NK-92 (cell line): ENCODE results near the gene INSYN2A.

ENCODE experiments used
- DNase-seq: peaks from one replicate; lab custom pipeline; 2025; ENCODE audit not compliant: unreplicated experiment; lab: John Stamatoyannopoulos, UW

Gene INSYN2A, protein sequence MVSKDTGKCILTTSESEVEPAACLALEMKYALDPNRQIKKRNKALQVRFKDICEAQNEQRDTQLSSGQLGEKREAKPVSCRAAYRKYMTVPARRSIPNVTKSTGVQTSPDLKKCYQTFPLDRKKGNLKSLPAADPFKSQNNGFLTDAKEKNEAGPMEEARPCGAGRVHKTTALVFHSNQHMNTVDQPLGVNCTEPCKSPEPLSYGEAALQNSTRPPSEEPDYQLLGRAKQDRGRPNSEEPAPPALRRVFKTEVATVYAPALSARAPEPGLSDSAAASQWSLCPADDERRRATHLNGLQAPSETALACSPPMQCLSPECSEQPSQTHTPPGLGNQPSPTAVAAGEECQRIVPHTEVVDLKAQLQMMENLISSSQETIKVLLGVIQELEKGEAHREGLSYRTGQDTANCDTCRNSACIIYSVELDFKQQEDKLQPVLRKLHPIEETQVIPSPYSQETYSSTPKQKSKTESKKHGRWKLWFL

DNA sequence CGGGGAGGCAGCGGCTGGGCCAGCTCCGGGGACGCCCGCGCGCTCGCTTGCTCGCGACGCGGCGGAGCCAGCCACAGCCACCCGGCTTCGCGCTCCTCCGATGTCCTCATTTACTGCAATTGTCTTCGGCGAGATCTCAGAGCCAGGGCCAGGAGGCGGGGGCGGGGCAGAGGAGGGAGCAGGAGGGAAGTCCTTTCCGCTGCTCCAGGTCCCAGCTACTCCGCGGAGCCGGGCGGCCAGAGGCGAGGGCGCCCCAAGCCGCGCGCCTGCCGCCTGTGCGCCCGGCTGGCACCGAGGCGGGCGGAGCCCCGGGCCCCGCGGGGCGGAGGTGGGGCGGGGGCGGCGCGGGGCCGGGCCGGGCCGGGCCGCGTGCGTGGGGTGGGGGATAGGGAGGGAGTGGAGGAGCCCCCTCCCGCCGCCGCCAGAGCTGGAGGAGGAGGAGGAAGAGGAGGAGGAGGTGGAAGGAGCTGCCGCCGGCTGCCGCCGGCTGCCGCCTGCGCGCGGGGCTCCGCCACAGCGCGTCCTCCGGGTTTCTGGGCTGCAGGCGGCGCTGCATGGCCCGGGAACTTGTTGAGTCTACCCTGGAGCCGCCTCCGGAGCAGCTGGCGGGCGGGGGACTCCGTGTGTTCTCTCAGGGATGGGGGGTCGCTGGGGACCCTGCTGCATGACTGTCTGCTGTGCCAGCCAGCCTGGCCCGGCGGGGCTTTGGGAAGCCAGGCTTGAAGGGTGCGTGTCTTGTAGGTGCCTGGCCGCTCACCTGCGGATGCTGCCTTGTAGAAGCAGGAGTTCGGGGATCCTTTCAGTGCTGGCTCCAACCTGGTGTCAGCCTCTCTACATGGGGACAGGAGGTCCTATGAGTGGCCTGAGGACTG lies at the start of gene INSYN2A:
Gene INSYN2A, minus strand, starts transcription at position 310 of the 872 bp plus-strand sequence. CDS start 20,196 bp downstream, outside the sequence.
- DNase-seq = no peak

DNA sequence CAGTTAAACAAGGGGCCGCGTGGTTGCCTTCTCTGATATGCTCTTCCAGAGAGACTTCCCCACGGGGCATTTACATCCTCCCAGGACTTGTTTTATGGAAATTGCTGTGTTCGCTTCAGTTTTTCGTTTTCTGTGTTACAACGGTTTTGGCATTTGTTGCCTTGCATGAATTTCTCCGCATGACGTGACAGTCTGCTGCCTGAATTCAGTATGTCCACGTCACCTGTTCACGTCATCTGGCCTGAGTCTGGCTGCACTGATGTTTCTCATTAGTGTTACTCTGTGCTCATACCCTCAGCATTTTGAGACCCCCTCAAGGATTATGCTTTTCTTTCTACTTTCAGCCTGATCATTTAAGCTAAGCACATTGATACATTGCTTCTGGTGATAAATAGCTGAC lies 49.1 kb upstream of the INSYN2A start:
- no peak for DNase-seq

DNA sequence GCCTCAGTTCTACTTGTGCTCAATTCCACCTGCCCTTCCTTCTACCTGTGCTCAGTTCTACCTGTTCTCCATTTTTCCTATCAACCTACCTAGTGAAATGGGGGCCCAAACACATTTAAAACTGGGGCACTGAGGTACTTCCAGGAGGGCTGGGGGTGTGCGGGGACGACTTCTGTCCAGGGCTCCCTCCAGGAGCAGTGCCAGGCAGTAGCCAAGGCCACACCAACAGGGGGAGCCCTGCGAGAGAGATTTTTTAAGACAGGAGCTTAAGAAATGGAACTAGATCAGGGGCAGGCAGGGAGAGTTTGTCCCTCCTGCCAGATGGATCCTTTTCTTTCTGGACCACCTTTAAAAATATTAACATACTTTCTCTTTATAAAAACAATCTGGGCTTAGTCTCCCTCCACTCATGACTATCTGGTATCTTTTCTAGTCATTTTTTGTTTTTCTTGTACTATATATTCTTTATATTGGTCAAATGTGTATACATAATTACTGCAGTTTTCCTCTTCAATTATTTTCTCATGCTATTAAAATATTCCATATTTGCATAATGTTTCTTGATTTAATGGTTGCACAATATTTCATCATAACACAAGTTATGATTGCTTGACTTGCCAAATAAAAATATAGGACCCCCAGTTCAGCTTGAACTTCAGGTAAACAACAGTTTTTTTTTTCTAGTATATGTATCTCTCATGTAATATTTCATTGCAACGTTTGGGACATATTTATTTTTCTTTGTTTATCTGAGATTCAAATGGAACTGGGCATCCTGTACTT lies 47.3 kb upstream of the INSYN2A start:
- DNase-seq = no peak

DNA sequence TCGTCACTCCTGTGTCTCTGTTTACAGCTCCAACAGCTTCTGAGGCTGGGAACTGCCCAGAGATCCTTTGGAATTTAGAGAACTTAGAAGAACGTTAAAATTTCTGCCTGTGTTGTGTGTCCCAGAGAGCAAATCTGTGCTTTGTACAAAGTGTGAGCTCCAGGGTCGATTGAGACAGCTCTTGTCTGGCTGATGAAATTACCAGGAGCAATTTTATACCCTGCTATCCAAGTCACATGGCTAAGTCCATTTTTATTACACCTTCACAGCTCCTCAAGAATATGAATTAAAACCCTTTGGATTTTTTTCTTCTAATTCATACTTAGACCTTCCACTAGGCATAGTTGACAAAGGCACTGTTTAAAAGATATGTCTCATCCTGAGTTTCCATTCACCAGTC lies 46.5 kb upstream of the INSYN2A start:
- DNase-seq = no peak

DNA sequence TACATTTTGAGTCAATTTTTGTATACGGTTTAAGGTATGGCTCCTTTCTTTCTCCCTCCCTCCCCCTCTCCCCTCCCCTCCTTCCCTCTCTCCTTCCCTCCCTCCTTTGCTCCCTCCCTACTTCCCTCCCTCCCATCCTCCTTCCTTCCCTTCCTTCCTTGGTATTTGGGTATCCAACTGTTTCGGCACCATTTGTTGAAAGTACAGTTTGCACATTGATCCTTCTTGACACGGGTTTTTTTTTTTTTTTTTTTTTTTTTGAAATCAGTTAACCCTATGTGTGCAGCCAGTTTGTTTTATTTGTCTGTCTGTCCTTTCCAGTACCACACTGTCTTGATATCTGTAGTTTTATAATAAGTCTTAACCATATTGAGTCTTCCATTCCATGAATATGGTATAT lies 39.9 kb upstream of the INSYN2A start:
- no peak for DNase-seq

DNA sequence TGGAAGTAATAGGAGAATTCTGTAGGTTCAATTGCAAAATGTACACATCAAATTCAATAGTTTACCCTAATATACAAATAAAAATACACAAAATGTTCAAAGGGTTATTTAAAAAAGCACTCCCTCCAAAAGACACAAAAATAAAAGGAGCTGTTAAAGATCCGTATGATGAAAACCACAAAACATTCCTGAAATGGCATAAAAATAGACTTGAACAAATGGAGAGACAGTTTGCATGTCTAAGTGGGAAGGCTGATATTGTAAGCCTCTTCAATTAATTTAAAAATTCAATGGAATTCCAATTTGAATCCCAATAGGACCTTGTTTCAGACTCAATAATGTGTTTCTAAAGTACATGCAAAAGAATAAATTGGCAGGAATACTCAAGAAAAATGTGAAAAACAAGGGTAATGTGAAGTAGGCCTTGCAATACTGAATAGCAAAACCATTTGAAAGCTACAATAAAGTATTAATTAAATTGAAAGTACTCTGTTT lies 38.0 kb upstream of the INSYN2A start:
- DNase-seq = no peak

DNA sequence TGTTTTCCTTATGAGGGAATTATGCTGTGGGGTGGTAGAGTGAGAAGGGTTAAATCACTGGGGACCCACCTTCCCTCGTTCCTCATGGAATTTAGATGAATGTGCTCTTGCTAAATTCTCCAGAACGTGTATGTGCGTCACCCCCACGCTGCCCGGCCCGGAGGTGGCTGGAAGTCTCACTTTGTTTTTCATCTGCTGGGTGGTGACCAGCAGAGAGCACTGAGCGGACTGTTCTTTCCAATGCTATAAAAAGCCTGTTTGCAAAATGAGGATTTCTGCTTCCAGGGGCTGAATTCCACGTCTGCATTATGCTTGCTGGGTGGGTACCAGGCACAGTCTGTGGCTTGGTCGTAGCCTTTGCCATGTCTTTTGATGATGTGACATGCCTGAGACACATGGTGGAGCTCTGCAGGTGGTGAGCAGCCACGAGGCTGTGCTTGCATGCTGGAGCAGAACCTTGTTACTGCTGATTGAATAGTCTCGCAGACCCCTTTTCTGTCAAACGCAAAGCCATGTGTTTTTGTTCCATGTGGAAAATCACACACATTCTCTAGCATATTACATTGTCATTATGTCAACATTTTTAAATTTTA lies 31.9 kb upstream of the INSYN2A start:
- no peak for DNase-seq

DNA sequence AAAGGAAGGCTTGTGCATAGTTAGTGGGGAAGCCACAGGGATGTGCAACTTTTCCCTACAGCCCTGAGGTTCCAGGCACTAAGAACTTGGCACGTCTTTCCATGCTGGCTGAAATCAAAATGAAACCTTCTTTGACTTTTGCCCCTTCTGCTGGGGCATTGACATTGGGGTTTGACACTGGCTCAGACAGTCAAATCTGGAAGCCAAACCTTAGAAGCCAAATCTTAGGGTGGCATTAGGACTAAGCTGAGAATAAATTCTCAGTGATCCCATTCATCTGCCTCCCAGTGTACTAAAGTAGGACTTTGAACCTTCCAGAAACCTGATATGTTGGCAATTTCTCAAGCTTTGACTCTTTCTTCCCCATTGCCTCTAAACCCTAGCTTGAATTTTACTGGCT lies 31.3 kb upstream of the INSYN2A start:
- no peak for DNase-seq

DNA sequence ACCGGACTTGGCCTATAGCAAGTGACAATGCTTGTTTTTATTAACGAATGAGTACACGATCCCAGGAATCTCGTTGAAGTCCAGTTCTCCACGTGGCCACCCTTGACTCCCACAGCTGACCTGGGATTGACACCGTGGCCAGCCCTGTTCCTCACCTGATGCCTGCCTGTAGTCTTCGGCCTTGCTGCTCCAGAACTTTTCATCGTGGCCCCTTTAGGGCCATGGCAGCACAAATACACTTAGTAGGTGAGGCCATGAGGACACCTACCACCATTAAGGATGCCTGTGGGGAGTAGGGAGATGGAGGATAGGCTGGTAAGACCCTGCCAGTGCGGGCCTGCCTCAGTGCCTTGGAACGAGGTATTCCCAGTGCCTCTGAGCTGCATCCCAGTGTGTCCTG lies 30.6 kb upstream of the INSYN2A start:
- DNase-seq = no peak

DNA sequence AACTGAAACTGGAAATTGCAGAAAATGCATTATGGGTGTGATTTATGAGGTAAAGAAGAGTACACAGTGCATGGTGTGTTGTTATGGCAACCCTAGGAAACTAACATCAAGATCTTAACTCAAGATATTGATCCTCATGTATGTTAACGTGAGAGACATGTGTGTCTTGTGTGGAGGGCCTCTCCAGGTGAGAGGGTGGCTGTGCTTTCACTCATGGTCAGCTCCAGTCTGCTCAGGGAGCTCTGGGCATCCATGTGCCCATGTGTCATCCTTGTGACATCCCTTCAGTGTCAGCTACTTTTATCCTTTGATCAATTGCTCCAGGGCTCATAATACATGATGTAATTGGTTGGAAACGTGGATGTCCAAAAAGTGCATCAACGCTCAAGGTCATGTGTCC lies 24.9 kb upstream of the INSYN2A start:
- no peak for DNase-seq

DNA sequence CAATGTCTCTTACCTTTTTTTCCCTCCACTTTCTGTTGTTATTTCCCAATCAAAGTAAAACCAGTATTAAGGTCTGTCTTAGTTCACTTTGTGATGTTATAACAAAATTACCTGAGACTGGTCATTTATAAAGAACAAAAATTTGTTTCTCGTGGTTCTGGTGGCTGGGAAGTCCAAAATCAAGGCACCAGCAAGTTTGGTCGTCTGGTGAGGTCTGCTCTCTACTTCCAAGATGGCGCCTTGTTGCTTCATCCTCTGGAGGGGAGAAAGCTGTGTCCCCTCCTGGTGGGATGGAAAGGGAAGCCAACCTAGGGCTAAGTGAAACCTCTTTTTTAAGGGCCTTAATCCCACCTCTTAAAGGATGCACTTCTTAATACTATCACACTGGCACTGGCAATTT lies 22.3 kb upstream of the INSYN2A start:
- no peak for DNase-seq

DNA sequence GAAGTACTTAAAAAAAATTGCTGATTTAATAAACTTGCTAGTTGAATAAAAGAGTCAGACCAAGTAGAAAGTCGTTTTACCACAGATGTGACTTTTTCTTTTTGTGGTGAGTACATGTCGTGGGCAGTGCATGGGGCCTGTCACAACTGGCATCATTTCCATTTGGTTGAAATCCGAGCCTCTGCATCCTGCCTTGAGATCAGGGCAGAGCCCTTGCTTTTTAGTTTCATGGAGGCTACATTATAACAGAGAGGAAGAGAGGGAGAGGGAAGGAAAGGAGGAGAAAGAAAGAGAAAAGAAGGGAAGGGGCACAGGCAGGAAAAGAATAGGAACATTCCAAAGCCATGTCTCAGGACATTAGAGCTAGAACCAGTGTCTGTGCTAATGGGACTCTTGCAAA lies 20.4 kb upstream of the INSYN2A start:
- DNase-seq = no peak

DNA sequence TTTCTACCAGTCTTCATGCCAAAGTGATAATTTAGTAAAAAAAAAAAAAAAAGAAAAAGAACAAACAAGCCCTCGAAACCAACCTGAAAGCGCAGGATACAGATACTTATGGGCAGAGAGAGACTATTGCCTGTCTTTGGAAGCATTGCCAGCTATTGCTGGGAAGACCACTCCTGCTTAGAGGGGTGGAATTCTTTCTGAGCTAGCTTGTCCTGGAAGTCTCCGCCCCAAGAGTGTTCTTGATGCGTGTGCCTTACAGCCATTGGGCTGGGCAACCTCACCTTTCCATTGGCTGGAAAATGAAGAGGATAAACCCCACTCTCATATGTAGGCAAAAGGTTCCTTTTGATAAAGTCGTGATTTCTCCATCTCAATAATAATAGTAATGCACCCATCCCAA lies 19.9 kb upstream of the INSYN2A start:
- no peak for DNase-seq

DNA sequence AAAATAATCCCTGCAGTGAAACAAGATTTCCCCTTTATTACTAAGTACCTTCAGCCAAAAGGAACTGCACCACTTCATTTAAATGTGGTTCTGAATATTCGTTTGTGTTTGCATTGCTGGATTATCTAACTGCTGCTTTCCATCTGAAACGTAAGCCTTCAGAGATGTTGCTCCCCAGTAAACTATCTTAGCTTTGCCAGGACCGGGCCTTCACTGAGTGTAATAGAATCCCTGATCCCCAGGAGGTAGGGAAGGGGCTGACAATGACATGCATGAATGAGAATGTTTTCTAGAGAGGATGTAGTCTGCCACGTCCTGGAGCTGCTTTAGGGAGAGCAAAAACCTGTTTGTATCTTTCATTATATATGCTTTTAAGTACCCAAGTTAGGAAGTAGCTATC lies 19.5 kb upstream of the INSYN2A start:
- no peak for DNase-seq

DNA sequence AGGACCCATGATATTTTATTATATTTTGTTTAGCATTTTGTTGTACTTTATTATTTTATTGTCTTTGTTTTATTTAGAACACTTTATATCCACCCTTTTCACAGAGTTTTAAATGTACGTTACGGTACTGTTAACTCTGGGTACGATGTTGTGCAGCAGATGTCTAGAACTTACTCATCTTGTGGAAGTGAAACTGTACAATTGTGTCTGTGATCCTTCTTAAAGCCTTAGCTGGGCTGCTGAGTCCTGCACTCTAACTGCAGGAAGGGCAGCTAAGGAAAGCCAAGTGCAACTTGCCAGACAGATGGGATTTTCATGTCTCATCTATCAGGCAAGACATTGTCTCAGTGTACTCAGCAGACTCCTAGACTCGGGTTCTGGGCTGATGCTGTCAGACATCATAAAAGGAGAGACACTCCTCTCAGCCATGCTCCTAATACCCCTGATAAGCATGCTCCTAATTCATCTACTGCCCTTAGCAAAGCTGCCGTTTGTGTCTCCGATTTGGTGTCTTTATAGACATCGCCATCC lies 14.6 kb upstream of the INSYN2A start:
- no peak for DNase-seq

DNA sequence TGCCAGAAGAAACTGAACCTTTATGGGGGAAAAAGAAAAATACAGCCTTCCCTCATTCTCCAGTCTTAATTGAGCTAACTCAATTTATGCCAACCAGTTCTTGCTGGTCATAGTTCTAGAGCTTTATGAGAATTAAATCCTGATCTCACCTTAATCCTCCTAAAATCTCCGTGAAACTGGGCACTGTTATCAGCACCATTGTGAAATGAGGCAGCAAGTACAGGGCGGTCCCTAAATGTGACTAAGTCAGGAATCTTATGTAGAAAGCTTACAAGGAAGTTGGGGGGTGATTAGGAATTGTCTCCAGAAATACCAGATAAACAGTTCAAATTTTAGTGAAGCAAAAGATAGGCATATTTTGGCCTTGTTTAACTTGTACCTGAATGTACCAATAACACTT lies 10.7 kb upstream of the INSYN2A start:
- DNase-seq = no peak

DNA sequence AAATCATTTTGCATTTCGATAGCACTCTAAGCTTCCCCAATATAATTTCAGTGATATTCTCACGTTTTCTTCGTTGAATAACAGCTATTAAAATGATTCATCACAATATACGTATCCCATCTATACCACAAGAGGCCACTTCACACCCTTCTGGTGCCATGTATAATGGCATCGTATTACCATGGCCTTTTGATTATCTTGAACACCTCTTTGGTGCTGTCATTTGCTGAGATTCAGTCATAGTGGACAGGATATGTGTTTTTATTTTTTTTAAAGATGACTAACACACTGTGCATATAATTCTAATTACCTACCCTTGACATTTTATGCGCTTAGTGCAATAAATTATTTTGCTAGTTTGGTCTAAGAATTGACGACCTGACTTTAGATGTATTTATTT lies 6.7 kb upstream of the INSYN2A start:
- DNase-seq = no peak

DNA sequence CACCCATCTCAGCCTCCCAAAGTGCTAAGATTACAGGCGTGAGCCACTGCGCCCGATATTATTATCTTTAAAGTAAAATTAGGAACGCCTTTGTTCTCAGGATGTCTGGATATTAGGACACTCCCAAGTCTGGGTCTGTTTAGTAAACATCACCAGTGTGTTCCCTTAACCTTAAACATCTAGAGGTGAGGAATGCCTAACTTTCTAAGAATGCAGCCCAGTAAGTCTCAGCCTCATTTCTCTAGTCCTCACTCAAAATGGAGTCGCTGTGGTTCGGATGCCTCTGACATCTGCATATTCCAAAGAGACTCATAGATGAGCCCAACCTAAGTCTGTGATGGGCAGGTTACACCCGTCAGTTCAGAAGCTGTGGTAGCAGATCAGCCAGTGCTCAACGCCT lies 4.3 kb upstream of the INSYN2A start:
- no peak for DNase-seq

DNA sequence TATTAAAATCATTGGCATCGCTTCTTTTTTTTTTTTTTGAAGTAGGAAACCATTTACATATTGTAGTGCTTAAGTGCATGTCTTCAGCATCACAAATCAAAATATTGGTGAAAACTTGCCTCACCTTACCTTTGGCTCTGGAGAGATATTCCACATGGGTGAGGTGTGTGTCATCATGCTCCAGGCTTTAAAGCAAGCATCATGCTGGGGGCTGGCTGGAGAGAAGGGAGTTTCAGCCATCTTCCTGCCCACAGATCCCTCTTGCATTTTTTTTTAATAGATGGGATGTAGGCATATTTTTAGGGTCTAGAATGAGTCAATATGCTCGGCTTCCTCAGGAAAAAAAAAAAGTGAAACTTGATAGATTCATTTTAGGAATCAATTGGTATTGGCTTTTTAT lies 2.3 kb upstream of the INSYN2A start:
- DNase-seq = no peak

DNA sequence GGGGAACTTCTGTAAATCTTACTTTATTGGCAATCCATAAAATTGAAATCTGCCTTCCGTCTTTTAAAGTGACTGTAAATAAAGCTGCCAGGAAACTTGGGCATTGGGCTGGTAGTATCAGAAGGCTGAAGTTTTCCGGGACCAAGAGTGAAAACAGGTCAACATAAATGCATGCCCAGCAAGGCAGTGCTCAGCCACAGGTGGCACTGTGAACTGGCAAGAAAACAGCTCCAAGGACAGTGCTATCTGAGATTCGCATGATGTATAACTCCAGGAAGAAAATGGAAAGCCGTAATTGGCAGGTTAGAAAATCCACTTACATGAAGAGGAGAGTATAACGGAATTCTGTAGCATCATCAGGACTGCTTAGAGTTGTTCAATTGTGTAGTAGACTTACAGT lies 1.9 kb upstream of the INSYN2A start:
- no peak for DNase-seq

DNA sequence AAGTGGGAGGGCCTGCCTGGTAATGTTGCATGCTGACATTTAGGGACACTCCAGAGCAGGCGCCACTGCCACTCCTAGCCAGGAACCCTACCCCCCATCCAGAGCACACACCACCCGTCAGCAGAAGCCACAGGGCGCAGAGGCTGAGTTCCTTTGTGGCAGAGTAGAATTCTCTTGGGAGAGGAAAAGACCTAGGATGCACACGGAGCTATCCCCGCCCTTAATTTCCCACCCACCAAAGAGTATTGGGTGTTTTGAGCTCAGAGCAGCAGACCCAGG lies 702 bp upstream of the INSYN2A start:
- DNase-seq = no peak
